Measurements from ENCODE around the gene PRTN3.
"Not testable (repeated sequence)": the region's sequence is repeated elsewhere in the genome, so short reads cannot be mapped to it uniquely, and the experiment has no call there.

Gene PRTN3

DNA sequence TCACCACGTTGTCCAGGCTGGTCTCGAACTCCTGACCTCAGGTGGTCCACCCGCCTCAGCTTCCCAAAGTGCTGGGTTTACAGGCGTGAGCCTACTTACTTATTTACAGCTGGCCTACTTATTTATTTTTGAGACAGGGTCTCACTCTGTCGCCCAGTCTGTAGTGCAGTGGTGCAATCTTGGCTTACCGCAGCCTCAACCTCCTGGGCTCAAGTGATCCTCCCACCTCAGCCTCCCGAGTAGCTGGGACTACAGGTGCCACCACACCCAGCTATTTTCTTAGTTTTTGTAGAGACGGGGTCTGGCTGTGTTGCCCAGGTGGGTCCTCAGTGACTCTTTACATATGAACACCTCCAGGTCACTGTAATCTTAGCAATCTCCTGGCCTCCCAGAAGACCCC, 8.4 kb downstream of the PRTN3 start:
- DNase-seq: not testable (repeated sequence)

DNA sequence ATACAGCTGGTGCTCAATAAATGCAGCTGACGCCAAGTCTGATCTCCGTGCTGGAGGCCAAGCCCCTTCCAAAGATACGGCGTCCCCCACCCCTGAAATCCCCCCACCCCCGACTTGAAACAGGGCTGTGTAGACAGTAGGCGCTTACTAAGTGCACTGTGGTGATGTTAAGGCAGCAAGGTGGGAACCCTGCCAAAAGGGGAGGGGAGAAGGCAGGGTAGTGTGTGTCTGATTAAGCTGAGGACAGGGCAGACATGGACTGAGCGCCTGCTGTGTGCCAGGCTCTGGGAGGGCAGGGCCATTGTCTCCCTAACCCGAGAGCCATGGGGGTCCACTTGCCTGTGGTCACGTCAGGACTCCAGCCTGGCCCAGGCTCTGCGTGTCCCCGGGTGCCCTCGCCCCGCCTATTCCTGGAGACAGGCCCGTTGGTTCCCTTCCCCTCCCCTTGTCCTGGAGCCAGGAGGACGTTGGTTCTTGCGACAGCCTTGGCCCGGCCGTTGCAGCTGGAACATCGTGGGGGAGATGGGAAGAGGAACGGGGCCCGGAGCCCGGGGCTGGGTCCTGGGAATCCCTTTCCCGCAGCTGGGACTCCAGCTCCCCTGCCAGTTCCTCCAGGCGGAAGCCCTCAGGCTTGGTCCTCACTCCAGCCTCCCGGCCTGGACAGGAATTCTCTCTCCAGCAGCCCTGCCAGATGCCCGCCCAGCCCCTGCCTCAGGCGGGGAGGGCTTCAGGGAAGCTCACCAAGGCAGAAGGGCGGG, 9.6 kb downstream of the PRTN3 start:
- no peak for DNase-seq

DNA sequence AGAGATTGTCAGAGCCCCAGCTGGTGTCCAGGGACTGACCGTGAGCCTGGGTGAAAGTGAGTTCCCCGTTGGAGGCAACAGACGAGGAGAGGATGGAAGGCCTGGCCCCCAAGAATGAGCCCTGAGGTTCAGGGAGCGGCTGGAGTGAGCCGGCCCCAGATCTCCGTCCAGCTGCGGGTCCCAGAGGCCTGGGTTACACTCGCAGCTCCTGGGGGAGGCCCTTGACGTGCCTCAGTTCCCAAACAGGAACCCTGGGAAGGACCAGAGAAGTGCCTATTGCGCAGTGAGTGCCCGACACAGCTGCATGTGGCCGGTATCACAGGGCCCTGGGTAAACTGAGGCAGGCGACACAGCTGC, 10.2 kb downstream of the PRTN3 start:
- no peak for DNase-seq

DNA sequence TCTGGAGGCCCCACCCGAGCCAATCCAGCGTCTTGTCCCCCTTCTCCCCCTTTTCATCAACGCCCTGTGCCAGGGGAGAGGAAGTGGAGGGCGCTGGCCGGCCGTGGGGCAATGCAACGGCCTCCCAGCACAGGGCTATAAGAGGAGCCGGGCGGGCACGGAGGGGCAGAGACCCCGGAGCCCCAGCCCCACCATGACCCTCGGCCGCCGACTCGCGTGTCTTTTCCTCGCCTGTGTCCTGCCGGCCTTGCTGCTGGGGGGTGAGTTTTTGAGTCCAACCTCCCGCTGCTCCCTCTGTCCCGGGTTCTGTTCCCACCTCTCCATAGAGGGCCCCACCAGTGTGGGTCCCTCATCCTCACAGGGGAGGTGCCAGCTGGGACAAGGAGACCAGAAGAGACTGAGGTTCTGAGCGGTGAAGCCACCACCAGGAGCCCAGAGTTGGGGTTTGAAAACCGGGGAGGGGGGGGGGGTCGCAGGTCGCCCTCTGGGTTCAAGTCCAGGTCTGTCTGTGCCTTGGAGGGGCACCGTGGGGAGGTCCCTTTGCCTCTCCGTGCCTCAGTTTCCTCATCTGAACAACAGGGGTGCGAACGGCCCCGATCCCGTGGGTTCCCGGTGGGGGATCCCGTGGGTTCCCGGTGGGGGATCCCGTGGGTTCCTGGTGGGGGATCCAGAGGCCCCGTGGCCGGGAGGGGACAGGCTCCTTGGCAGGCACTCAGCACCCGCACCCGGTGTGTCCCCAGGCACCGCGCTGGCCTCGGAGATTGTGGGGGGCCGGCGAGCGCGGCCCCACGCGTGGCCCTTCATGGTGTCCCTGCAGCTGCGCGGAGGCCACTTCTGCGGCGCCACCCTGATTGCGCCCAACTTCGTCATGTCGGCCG, 11.6 kb downstream of the PRTN3 start, which contains the start of gene ELANE:
Gene ELANE, plus strand, starts transcription at position 168 of the 878 bp plus-strand sequence. Its CDS starts 26 bp downstream, at position 194.
- DNase-seq: no peak

DNA sequence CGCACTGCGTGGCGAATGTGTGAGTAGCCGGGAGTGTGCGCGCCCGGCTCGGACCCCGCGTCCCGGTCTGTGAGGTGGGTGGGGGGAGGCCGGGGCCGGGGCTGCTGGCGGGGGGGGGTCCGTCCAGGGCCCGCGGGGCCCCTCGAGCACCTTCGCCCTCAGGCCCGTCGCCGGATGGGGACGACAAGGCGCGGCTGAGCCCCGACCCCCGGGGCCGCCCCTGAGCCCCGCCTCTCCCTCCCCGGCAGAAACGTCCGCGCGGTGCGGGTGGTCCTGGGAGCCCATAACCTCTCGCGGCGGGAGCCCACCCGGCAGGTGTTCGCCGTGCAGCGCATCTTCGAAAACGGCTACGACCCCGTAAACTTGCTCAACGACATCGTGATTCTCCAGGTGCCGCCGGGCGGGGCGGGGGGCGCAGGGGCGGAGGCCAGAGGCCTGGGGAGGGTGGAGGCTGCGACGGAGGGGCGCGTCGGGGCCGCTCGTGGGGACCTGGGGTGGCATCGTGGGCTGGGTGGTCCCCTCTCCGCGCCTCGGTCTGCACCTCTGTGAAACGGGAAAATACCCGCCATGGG, 12.3 kb downstream of the PRTN3 start:
- DNase-seq: no peak

DNA sequence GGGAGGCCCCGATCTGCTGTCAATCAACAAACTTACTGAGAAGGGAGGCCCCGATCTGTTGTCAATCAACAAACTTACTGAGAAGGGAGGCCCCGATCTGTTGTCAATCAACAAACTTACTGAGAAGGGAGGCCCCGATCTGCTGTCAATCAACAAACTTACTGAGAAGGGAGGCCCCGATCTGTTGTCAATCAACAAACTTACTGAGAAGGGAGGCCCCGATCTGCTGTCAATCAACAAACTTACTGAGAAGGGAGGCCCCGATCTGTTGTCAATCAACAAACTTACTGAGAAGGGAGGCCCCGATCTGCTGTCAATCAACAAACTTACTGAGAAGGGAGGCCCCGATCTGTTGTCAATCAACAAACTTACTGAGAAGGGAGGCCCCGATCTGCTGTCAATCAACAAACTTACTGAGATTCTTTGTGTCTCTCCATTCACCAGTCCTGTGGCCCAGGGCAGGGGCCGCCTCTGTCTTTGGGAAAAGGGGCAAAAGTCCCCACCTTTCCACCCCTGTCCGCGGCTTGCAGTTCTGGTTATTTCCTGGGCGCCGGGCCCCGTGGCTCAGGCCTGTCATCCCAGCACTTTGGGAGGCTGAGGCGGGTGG, 12.9 kb downstream of the PRTN3 start:
- DNase-seq: not testable (repeated sequence)

DNA sequence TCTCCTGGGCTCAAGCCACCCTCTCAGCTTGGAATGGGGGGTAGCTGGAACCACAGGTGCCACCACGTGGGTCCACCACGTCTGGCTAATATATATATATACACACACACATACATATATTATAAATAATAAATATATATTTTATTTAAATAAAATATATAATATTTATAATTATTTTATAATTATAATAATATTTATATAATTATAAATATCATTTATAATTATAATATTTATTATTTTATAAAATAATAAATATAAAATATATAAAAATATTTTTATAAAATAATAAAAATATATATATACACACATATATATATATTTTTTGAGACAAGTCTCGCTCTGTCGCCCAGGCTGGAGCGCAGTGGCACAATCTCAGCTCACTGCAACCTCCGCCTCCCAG, 13.8 kb downstream of the PRTN3 start:
- DNase-seq: no peak

DNA sequence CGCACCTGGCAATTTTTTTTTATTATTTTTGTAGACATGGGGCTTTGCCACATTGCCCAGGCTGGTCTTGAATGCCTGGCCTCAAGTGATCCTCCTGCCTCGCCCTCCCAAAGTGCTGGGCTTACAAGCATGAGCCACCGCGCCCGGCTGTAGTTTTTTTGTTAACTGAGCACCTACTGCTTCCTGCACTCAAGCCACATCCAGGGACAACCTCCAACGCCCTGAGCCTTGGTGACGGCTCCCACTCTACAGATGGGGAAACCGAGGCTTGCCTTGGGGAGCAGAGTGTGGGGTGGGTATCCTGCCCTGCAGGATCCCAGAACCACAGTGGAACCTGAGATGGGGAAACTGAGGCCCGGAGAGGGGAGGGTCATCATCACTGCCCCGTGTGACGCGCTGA, 14.3 kb downstream of the PRTN3 start:
- DNase-seq: no peak

DNA sequence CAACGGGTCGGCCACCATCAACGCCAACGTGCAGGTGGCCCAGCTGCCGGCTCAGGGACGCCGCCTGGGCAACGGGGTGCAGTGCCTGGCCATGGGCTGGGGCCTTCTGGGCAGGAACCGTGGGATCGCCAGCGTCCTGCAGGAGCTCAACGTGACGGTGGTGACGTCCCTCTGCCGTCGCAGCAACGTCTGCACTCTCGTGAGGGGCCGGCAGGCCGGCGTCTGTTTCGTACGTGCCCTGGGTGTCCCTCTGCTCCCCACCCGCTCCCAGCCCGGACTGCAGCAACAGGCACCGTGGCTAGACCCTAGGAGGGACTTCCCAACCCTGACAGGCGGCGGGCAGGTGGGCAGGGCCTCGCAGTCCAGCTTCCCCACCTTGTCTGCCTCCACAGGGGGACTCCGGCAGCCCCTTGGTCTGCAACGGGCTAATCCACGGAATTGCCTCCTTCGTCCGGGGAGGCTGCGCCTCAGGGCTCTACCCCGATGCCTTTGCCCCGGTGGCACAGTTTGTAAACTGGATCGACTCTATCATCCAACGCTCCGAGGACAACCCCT, 14.8 kb downstream of the PRTN3 start:
- DNase-seq: no peak

DNA sequence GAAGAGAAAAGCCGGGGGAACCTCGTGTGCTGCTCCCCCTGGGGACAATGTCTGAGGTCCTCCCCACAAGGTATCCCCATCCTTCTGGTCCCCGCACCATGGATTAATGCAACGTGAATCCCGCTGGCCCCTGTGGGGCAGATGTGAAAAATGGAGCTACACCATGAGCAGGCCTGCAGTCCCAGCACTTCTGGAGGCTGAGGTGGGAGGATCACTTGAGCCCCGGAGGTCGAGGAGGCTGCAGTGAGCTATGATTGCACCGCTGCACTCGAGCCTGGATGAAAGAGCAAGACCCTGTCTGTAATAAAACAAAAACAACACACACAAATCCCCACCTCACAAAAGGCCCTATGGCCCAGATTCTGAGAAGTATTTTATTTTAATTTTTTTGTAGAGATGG, 17.5 kb downstream of the PRTN3 start:
- DNase-seq: no peak

DNA sequence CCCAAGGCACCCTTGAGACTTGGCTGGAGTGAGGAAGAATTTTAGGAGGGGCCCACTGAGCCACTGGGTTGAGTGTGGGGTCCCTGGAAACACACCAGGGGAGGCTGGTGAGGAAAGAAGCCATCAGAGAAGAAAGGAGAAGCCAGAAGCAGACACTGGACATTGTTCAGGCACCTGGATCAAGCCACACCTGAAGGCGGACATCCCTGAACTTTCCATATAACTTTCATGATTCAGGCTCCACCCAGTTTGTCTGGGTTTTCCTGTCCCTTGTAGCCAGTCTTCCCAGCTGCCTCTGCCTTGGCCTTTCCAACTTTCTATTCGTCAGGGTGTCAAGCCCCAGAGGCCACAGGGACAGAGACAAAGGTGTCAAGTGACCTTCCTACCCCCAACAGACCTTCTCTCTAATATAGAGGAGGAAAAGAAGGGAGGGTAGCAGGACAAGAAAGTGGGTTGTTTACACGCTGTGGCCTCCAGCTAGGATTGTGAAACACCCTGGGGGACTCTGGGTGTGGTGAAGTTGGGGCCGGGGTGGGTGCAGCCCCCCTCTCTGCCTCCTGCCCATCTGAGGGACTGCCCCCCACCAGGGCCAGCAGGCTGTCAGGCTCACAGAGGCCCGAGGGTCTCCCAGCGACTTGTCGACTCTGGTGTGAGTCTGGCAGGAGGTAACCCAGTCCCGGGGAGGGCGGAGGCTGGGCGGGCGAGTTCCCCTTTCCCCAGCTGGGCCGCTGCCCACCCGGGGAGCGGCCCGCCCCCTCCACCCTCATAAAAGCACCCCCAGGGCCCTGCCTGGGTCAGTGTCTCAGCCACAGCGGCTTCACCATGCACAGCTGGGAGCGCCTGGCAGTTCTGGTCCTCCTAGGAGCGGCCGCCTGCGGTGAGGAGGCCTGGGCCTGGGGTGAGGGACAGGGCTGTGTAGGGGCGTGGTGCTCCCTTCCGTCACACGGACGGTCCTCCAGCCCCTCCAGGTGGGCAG, 18.4 kb downstream of the PRTN3 start, which contains the start of gene CFD:
Gene CFD, plus strand, starts transcription at position 797 of the 976 bp plus-strand sequence. Its CDS starts 26 bp downstream, at position 823.
- DNase-seq: no peak

DNA sequence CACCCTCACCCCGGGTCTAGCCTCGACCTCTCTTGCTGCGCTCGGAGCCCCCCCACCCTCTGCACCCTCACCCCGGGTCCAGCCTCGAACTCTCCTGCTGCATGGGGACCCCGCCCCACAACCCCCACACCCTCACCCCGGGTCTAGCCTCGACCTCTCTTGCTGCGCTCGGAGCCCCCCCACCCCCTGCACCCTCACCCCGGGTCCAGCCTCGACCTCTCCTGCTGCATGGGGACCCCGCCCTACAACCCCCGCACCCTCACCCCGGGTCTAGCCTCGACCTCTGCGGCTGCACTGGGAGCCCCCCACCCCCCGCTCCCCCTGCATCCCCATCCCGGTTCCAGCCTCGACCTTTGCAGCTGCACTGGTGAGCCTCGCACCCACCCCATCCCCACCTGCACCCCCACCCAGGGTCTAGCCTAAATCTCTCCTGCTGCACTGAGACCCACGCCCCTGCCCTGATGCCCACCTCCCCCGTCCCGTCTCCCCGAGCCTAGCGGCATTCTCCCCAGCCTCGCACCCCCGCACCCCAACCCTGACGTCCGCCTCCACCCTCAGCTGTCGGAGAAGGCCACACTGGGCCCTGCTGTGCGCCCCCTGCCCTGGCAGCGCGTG, 20.4 kb downstream of the PRTN3 start:
- no peak for DNase-seq

DNA sequence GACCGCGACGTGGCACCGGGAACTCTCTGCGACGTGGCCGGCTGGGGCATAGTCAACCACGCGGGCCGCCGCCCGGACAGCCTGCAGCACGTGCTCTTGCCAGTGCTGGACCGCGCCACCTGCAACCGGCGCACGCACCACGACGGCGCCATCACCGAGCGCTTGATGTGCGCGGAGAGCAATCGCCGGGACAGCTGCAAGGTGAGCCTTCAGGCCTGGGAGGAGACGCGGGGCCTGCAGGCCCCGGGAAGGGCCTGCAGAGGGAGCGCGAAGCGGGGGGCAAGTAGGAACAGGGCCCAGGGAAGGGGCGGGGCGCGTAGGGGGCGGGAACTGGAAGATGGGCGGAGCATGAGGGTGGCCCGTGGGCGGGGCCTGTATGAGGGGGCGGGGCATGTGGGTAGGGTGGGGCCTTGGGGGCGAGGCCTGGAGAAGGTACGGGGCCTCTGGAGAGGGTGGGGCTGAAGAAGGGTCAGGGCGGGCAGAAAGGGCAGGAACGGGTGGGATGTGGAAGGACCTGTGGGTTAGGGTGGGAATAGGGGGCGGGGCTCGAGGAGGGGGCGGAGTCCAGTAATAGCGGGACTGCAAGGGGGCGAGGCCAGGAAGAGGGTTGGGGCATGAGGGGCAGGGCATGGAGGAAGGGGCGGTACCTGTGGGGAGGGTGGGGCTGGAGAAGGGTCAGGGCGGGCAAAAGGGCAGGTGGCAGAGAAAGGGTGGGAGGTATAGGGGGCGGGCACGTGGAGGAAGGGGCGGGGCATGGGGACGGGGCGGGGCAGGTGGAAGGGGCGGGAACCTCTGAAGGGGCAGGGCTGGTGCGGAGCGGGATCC, 21.2 kb downstream of the PRTN3 start:
- DNase-seq: peak; percentile 69

DNA sequence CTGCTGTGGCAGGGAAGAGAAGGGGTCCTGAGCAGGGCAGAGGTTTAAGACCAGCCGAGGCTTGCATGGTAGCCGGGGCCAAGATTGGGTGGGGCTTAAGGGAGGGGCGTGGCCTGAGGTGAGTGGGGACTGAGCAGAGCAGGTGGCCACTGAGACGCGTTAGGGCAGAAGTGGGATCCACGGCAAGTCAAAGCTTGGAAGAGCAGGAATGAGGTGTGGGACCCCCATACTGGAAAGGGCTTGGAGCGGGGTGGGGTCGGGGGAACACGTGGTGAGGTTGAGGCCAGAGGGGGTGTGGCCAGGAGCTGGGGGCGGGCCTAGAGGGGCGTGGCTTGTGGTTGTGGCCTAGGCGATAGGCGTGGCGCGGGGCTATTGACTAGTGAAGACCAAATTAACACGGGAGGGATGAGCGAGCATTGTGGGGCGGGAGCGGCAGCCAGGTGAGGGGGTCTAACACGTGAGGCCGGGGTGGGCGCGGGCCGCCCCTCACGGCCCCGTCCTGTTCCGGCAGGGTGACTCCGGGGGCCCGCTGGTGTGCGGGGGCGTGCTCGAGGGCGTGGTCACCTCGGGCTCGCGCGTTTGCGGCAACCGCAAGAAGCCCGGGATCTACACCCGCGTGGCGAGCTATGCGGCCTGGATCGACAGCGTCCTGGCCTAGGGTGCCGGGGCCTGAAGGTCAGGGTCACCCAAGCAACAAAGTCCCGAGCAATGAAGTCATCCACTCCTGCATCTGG, 21.9 kb downstream of the PRTN3 start:
- DNase-seq: peak; percentile 85

DNA sequence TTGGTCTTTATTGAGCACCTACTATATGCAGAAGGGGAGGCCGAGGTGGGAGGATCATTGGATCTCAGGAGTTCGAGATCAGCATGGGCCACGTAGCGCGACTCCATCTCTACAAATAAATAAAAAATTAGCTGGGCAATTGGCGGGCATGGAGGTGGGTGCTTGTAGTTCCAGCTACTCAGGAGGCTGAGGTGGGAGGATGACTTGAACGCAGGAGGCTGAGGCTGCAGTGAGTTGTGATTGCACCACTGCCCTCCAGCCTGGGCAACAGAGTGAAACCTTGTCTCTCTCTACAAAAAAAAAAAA, 22.5 kb downstream of the PRTN3 start:
- DNase-seq: no peak

DNA sequence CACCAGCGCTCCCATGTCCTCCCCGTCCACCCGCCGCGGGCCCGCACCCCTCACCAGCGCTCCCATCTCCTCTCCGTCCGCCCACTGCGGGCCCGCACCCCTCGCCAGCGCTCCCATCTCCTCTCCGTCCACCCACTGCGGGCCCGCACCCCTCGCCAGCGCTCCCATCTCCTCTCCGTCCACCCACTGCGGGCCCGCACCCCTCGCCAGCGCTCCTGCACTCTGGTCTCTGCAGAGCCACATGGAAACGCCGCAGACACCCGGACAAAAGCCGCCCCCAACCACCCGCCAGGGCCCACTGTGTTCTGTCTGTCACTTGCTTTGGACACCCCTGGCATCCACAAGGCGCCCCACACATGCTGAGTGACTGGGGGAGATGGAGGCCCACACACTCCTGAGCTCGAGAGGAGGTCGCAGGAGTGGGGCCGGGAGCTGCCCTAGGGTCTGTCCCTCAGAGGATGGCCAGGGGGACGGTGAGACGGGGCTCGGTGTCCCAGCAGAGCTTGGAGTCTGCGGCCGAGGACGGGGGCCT, 26.0 kb downstream of the PRTN3 start:
- no peak for DNase-seq

DNA sequence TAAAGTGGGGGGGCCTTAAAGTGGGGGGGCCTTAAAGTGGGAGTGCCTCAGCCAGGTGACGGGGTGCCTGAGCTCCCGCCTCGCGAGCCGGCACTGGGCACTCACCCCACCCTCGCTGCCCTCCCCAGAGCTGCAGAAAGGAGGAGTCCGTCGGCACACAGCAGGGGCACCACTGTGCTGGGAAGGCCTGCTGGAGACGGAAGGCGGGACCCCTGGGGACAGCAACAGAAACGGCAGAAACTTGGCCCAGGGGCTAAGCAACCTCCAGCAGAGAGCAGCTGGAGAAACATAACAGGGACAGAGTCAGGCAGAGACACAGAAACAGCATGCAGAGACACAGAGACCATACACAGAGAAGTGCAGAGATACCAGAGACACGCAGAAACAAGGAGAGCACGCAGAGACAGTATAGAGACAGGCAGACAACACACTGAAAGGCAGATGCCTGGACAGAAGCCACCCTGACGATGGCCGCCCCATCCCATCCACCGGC, 26.5 kb downstream of the PRTN3 start:
- no peak for DNase-seq

DNA sequence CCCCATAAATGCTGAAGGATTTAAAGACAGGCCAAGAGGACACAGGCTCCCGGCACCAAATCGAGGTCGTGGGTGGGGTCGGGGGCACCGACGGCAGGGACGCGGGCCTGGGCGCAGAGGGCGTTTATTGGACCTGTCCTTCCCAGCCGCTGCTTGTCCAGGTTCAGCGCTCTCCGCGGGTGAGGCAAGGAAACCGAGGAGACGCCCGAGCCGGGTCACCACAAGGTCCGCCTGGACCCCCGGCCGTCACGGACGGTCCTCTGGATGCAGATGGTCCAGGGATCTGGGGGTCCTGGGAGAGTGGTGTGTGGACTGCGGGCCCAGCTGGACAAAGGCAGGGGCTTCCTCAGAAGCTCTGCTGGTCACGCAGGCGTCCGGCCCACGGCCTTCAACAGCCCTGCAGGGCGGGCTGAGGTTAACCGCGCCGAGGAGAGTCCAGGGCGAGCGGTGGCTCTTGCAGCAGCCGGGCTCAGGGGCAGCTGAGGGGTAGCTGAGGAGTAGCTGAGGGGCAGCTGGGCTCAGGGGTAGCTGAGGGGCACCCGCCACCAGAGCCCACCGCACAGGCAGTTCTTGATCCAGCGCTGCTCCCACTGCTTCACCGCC, 27.2 kb downstream of the PRTN3 start:
- DNase-seq: no peak
